Measurements from ENCODE around the gene BRF1.

- TF ChIP-seq, protein P1, sequence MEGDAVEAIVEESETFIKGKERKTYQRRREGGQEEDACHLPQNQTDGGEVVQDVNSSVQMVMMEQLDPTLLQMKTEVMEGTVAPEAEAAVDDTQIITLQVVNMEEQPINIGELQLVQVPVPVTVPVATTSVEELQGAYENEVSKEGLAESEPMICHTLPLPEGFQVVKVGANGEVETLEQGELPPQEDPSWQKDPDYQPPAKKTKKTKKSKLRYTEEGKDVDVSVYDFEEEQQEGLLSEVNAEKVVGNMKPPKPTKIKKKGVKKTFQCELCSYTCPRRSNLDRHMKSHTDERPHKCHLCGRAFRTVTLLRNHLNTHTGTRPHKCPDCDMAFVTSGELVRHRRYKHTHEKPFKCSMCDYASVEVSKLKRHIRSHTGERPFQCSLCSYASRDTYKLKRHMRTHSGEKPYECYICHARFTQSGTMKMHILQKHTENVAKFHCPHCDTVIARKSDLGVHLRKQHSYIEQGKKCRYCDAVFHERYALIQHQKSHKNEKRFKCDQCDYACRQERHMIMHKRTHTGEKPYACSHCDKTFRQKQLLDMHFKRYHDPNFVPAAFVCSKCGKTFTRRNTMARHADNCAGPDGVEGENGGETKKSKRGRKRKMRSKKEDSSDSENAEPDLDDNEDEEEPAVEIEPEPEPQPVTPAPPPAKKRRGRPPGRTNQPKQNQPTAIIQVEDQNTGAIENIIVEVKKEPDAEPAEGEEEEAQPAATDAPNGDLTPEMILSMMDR (IDR thresholded peaks at IDR 0.05) = no peak
- no peak for TF ChIP-seq EZH2phosphoT487 (IDR thresholded peaks at IDR 0.05; ENCODE audit: borderline replicate concordance, low read depth)
- TF ChIP-seq, protein P2, sequence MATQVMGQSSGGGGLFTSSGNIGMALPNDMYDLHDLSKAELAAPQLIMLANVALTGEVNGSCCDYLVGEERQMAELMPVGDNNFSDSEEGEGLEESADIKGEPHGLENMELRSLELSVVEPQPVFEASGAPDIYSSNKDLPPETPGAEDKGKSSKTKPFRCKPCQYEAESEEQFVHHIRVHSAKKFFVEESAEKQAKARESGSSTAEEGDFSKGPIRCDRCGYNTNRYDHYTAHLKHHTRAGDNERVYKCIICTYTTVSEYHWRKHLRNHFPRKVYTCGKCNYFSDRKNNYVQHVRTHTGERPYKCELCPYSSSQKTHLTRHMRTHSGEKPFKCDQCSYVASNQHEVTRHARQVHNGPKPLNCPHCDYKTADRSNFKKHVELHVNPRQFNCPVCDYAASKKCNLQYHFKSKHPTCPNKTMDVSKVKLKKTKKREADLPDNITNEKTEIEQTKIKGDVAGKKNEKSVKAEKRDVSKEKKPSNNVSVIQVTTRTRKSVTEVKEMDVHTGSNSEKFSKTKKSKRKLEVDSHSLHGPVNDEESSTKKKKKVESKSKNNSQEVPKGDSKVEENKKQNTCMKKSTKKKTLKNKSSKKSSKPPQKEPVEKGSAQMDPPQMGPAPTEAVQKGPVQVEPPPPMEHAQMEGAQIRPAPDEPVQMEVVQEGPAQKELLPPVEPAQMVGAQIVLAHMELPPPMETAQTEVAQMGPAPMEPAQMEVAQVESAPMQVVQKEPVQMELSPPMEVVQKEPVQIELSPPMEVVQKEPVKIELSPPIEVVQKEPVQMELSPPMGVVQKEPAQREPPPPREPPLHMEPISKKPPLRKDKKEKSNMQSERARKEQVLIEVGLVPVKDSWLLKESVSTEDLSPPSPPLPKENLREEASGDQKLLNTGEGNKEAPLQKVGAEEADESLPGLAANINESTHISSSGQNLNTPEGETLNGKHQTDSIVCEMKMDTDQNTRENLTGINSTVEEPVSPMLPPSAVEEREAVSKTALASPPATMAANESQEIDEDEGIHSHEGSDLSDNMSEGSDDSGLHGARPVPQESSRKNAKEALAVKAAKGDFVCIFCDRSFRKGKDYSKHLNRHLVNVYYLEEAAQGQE (IDR thresholded peaks at IDR 0.05; ENCODE audit: low read depth, low read length) = no peak
- TF ChIP-seq, protein P3, sequence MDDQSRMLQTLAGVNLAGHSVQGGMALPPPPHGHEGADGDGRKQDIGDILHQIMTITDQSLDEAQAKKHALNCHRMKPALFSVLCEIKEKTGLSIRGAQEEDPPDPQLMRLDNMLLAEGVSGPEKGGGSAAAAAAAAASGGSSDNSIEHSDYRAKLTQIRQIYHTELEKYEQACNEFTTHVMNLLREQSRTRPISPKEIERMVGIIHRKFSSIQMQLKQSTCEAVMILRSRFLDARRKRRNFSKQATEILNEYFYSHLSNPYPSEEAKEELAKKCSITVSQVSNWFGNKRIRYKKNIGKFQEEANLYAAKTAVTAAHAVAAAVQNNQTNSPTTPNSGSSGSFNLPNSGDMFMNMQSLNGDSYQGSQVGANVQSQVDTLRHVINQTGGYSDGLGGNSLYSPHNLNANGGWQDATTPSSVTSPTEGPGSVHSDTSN (IDR thresholded peaks at IDR 0.05) = no peak
Observed at GRCh38 chr14:105333613-105334364, 33.0 kb upstream of the BRF1 start.

Data from SK-N-SH (cell line).